GM18858 (cell line): ENCODE data around the gene SLC7A1.

Source experiments
- ATAC-seq: cut with Tn5 transposase; IDR thresholded peaks from one replicate; pipeline ENCODE4 v1.9.1; 2021; ENCODE audit not compliant: unreplicated experiment

The SLC7A1 gene

DNA sequence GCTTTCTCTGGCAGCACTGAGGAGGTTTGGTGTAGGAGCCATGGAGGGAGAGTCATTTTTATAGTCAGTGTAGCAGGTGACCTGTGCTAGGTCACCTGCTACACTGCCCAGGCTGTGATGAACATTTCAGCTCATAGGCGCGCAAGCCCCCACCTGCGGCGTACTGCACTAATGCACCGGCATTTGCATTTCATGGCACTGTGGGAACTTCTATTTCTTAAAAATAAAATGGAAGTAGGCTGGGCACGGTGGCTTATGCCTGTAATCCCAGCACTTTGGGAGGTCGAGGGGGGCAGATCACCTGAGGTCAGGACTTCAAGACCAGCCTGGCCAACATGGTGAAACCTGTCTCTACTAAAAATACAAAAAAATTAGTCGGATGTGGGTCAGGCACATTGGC lies 101.0 kb downstream of the SLC7A1 start:
- ATAC-seq = no peak

DNA sequence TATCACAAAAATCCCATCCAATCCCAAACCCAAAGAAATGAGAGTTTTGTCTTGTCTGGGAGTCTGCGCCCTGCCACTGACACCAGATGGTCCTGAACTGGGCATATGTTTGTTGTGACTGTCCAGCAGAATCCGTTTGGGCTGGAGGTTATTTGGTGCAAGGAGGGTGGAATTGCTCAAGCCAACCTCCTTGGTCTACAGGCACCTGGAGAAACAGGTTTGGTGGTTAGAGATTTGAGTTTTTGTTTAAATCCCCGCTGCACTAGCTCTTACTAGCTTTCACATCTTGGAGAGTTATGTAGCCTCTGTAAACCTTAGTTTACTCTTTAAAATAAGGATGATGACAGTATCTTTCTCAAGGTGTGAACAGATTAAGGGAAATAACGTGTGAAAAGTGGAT lies 101.7 kb downstream of the SLC7A1 start:
- no peak for ATAC-seq

DNA sequence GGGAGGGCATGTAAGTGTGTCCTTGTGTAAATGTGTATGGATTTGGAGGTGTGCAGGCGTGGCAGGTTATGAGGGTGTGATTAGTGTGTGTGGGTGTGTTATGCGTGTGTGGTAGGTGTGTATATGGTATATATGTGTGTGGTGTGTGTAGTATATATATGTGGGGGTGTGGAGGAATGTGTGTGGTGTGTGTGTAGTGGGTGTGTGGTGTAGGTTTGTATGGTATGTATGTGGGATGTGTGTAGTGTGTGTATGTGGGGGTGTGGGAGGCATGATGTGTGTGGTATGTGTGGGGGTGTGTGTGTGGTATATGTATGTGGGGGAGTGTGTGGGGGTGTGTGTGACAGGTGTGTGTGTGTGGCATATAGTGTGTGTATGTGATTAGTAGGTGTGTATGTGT lies 104.2 kb downstream of the SLC7A1 start:
- no peak for ATAC-seq

DNA sequence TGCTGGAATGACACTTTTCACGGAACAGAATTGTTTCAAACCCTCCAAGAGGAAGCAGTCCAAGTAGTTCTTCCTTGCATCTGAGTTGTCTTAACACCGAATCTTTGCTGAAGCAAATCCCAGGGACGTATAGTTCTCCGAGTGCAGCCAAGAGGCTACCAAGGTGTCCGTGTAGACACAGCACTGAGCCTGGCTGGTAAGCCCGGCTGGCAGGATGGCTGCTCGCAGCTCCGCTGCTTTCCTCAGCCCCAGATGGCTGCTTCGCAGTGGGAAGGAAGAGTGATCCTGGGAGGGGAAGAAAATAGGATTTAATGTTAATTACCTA lies 105.0 kb downstream of the SLC7A1 start:
- no peak for ATAC-seq

DNA sequence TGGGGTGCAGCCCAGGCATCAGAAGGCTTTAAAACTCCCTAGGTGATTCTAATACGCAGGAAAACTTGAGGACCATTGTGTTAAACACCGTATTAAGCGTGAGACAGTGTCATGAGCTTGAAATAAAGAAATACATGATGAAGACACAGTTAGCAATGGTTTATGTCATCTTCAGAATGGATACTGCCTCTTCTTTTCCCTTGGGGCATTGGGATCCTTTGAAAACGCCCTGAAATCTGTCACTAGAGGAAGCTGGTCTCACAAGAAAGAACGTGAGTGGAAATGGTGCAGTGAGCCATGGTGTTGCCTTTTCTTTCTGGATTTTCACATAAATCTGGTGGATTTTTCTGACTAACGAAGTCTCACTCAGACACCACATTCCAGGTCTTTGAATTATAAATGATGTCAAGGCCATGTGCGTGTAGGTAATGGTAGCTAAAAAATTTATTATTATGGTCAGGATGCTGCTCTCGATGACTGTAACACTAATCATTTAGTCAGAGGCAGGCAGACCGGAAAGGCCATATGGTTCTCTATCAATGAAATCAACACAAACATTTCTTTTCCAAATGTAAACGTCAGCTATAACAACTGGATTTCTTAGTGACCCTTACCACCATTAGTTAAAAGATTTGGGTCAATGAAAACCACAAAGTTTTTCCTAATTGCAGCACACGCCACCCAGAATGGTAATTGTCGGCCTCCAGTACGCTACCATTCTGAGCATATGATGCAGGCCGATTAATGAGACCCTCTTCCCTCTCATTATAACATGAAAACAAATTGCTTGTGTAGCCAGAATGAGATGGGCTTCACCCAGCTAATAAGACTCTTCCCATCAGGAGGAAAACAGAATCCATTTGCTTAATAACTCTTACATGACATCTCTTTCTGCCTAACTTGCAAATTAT lies 105.6 kb downstream of the SLC7A1 start:
- no peak for ATAC-seq

DNA sequence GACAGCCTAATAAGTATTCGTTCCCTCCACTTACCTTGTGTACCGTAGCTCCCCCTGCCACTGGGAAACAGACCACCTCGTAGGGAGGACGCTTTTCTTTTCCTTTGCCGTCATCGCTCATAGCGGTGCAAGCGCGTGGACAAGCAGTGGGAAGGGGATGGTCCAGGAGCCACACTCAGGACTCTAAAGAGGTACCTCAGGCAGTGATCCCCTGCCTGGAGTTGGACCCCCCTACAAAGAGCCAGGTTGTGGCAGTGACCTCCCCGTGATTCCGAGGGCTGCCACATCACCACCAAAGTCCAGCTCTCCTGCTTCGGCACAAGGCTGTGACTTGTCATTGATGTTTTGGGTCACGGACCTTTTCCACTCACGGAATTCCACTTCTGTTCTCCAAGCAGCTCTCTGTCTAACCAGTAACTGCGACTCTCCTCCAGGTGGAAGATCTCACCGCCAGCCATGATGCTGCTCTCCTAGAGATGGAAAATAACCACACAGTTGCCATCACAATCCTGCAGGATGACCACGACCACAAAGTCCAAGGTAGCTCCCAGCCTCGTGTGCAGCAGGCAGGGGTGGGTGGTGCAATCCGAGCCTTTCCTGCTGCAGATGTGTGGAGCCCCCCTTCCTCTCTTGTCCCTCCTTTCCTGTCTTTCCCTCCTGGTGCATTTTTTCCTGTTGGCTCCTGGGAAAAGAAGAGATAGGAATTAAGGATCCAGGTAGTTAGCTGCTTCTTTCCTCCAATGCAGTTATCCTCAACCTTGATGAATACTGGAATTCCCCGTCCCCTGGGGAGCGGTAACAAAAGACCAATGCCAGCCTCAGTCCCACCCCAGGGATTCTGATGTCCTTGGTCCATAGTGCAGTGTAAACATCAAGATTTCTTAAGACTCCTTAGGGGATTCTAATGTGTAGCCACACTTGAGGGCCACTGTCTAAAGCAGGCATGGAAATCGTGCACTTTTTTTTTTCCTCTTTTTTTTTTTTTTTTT lies 107.7 kb downstream of the SLC7A1 start:
- ATAC-seq = no peak

DNA sequence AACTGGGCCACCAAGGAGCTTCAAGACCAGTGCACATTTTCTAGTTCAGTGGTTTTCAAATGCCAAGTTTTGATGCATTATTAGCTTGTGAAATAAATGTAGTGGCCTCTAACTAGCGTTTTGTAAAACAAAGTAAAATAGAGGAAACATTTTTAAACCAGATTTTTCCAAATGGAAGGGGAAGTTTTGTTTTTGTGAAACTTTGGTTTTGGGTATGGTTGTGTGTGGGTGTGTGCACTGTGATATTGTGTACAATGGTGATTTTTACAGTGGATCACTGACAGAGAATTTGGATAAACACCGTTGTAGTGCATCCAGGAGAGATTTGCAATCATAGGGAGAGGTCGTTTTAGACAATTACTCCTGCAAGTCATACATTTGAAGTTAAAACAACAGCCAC lies 108.9 kb downstream of the SLC7A1 start:
- ATAC-seq = no peak

DNA sequence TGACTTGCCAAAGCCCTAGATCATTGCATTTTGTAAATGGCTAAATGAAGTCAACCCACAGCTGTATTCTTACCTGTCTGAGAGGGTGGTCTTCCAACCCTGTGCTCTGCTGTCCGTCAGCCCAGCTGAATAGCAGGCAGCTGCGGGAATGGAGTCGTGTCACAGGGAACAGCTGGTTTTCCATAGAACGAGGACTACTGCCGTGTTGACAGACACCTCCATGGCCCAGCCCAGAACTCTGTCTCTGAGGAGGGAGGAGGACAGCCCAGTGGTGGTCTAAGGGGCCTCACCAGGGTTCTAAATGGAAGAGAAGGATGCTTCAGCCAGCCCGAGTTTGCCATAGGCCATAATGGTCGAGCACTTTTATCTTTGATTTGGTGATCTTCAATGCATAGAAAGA lies 110.7 kb downstream of the SLC7A1 start:
- no peak for ATAC-seq

DNA sequence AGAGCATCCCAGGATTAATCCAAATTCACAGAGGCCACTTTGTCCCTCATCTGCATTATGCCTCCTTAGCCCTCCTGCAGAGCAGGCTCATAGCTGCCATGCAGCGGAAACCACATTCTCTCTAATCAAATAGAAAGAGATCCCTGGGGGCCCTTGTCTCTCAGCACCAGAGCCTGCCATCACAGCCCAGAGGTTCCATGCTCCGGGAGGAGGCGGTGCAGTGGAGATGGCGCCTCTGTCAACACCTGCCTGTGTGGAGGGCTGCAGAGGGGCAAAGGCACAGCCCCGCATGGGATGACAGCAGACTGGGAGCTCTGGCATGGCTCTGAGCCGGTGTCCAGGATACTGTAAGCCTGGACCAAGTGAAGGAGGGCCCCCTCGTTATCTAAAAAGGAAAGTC lies 111.3 kb downstream of the SLC7A1 start:
- ATAC-seq = no peak

DNA sequence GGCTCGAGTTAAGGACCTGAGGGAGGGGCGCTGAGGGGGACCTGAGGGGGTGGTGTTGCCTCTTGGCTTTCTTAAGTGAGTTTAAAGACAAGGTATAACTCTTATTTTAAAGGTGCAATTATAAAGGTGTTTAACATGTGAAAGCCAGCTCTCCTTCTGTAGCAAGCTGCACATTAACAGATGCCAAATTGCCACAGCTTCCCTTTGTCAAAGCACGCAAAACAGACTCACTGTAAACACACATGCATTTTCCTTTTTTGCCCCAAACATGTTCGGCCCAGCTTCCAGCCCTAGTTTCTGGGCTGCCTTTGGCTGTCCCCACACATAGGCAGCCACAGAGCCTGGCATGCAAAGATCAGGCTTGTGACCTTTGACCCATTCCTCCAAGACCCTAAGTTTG lies 111.9 kb downstream of the SLC7A1 start:
- no peak for ATAC-seq

DNA sequence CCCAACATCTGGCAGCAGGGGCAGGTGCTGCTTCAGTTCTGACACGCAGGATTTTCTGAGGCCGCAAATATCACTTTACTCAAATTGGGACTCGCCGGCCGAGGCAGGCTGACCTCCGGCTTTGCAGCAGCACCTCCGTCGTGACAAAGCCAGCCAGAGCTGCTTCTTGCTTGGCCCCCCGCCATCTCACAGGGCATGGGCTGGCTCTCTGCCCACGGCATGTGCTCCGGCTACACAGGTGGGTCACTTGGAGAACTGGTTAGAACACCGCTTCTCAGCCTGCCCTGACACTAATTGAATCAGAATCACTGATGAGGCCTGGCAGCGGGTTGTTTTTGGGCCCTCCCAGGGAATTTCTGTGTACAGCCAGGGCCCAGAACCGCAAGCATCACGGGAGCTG lies 112.3 kb downstream of the SLC7A1 start:
- no peak for ATAC-seq

DNA sequence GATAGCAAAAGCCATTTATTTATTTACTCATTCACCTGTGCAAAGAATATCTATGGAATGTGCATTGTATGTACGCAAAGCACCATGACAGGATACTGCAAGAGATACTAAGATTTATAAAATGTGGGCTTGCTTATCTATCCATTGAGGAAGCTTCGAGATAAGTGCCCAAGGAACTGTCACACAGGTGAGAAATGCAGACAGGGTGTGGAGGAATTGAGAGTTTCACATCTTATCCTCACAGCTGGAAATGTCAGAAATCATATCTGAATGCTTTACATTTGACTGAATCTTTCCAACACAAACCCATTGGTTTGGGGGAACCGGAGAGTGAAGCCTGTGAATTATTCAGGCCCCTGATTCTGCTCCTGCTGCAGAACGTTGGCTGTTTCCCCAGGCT lies 113.0 kb downstream of the SLC7A1 start:
- ATAC-seq = no peak

DNA sequence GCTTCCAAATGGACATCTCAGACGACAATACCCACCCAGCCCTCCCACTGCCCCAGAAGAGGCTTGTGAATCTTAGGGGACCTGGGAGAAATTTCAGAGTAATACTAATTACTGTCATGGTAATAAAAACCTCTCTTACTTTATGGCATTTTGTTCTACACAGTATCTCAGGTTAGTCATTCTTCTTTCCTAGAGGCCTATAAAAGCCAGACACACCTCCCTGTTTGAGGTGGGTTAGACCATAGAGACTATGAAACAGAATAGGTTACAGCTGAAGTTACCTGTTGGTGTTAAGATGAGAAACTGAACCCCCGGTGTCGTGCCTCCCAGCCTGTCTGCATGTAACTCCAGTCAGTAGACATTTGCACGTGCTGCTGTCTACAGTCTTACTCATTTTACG lies 113.9 kb downstream of the SLC7A1 start:
- ATAC-seq = no peak

DNA sequence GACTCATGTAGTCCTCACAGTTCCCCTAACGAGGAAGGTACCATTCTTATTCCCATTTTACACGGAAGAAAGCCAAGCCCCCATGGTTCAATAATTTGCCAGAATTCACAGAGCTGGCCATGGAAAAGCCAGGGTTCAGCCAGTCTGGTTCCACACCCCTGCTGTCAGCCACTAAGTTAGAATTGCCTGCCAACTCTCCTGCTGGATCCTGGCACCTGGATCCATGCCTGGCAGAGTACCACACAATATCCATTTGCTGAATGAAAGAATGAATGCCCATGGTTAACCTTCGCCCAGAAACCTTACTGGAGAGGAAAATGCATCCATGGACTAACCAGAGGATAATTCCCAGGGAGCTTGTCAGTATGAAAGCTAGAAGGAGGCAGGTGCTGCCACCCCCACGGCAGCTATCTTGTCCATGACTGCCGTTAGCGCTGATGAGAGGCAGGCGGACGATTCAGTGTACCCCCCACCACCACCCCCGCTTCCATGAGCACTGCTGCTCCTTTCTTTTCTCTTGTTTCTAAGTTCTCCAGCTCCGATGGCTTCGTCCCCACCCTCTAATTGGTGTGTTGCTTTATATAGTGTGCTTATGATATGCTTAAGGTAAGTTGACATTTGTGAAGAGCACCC lies 114.5 kb downstream of the SLC7A1 start:
- ATAC-seq = no peak

DNA sequence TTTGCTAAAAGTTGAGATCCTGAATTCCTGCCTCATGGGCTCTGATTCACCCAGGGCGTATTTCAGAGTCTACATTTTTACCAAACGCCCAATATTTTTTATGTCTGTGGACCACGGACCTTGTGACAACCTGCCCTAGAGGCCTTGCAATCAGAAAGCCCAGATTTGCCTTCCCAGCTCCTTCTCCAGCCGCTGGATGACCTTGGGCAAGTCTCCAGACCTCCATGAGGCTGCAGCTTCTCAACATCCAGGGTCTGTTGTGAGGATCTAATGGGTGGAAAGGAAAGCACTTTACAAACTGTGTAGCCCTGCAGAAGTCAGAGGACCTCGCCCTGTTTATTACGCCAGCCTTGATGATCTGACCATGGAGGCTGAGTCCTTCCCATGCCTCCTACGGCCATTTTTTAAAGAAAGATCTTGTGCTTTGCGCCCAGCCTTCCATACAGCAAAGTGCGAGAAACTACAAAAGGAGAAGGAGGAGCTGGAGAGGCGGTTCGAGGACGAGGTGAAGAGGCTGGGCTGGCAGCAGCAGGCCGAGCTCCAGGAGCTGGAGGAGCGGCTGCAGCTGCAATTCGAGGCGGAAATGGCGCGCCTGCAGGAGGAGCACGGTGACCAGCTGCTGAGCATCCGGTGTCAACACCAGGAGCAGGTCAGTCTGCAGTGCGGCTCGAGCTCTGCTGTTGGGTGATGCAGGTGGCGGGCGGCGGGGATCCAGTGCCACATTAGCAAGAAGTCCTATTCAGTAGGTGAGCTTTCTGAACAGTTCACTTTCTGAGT lies 115.6 kb downstream of the SLC7A1 start:
- ATAC-seq = no peak

DNA sequence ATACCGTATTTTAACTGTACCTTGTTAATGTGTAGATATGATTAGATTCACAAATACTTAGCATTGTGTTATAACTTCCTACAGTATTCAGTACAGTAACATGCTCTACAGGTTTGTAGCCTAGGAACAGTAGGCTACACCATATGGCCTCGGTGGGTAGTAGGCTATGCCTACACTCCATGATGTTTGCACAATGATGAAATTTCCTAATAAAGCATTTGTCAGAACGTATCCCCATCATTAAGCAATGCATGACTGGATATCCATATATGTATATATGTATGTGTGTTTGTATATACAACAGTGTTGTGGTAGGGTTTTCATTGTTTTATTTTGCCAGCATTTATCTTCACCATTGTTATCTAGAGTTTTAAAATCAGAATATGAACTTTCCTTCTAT lies 119.4 kb downstream of the SLC7A1 start:
- ATAC-seq = no peak

DNA sequence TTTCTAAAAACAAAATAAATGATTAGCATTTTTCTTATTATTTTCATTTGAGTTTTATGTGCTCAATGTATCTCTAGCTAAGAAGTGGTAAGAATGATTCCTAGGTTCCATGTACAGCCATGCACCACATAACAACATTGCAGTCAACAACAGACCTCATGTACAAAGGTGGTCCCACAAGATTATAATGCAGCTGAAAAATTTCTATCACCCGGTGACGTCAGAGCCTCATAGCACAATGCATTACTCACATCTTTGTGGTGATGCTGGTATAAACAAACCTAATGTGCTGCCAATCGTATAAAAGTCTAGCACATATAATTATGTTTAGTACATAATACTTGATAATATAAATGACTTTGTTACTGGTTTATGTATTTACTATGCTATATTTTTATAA lies 120.5 kb downstream of the SLC7A1 start:
- ATAC-seq = no peak

DNA sequence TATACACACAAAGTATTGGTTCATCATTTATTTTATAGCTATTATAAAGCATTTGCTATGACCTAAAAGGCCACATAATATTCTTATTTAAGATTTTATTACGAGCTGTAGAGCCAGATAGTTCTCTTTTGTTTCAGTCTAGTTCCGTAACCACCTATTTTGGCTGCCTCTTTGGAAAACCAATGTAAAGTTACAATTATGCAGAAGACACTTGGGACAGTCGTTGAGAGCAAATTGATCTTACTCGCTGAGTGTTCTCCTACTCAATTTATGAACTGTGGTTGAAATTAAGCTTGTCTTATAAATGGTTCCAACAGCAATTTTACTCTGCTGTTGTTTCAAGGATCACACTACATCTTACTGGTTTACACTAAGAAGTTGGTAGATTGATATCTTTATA lies 122.3 kb downstream of the SLC7A1 start:
- no peak for ATAC-seq

DNA sequence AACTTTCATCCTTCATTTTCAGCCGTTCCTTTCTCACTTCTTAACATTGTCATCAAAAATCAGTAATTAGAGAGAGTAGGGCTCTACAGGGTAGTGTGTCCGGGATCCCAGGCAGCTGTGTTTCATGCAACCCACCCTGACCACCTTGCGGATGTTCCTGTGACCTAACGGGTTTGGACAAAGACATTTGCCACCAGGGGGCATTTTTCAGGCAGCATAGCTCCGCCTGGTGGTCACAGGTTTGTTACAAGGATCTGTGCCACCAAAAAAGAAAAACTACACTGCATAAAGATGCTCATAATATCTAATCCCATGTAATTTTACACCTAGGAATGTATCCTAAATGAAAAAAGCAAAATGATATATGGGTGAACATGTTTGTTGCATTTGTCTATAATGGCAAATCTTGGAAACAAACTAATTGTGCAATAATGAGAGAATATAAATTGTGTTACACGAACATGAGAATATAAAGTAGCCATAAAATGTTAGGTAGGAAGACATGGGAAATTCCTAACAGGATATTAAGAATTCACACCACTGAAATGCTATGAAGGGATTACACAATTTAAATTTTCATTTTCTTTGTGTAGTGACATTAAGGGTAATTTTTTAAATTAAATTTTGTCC lies 123.0 kb downstream of the SLC7A1 start:
- ATAC-seq = peak; percentile 55

DNA sequence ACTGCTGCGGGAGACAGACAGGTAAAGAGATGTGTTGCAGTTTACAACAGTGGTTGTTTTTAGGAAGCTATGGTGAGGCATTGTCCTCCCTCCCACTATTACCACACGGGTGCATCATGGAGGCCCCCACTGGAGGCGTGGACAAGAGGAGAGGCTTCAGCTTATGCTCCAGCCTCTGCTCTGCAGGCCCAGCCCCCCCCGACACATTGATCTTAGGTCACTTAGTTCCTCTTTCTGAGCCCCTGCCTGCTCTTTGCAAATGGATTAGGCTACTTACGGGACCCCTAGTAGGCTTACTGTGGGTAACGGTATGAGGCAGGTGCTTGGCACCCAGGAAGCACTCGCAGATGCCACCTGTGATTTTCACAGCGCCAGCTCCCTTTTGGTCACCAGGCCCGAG lies 123.9 kb downstream of the SLC7A1 start:
- ATAC-seq = no peak
